Muscle layer of colon (tissue), 2 donors: ENCODE results near the gene C1S.
"Not testable (repeated sequence)": the region's sequence is repeated elsewhere in the genome, so short reads cannot be mapped to it uniquely, and the experiment has no call there.

ENCODE experiments used
- H3K27ac ChIP-seq: one replicate; pipeline ENCODE4 v1.7.0; 2013; ENCODE audit warnings: low read depth, mild to moderate bottlenecking, low read length, moderate library complexity
- H3K27me3 ChIP-seq, 2 donors: one replicate each; pipeline ENCODE4 v1.7.0; 2013; ENCODE audit warnings: low read length in 2 of 2, mild to moderate bottlenecking in 2 of 2; ENCODE audit not compliant: insufficient read depth in 2 of 2, control insufficient read depth in 1 of 2
- H3K36me3 ChIP-seq: one replicate; pipeline ENCODE4 v1.7.0; 2013; ENCODE audit warnings: mild to moderate bottlenecking, low read length; ENCODE audit not compliant: insufficient read depth
- H3K4me1 ChIP-seq: one replicate; pipeline ENCODE4 v1.7.0; 2013; ENCODE audit warnings: mild to moderate bottlenecking, low read length; ENCODE audit not compliant: insufficient read depth
- H3K4me3 ChIP-seq, 2 donors: one replicate each; pipeline ENCODE4 v1.7.0; 2013; ENCODE audit warnings: low read length in 2 of 2, low read depth in 1 of 2, mild to moderate bottlenecking in 1 of 2, moderate library complexity in 1 of 2
- H3K9ac ChIP-seq: one replicate; pipeline ENCODE4 v1.7.0; 2013; ENCODE audit warnings: low read length
- H3K9me3 ChIP-seq: one replicate; pipeline ENCODE4 v1.7.0; 2013; ENCODE audit warnings: mild to moderate bottlenecking, low read length
- donor health status: abdominal sarcoma.
- donor health status: Adenocarcinoma of cecum.

The C1S gene

GRCh38 chr12:7023114-7023513, 37.4 kb upstream of the C1S start:
- no peaks in the 10 kb centered on the region for H3K27me3 ChIP-seq
- H3K27ac ChIP-seq: no peak overlapping the region
- H3K4me1 ChIP-seq: peaks cover 5% of the 10 kb centered on the region
- H3K4me3 ChIP-seq: no peak overlapping the region
- no peaks in the 10 kb centered on the region for H3K36me3 ChIP-seq
- H3K9me3 ChIP-seq: no peaks in the 10 kb centered on the region
- no peak overlapping the region for H3K9ac ChIP-seq

DNA sequence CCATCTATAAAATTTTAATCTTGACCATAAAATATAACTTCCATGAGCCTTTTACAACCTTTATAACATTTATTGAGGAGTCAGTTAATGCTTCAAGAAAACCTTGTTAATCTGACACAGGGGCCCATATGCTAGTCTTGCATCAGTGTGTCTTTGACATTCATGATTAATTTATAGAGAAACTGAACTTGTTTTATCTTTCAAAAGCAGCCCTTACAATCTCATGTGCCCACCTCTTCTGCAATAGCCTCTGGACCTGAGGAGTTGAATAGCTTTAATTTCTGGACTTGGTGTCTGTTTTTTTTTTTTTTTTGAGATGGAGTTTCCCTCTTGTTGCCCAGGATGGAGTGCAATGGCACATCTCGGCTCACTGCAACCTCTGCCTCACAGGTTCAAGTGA, 33.7 kb upstream of the C1S start:
- Histone ChIP-seq H3K36me3 (no peaks in the 10 kb centered on the region), H3K27me3 (no peaks in the 10 kb centered on the region), H3K4me1 (no peaks in the 10 kb centered on the region), H3K27ac (no peak overlapping the region), H3K4me3 (no peak overlapping the region), H3K9me3 (no peaks in the 10 kb centered on the region), H3K9ac (no peak overlapping the region)

- Histone ChIP-seq H3K27ac (no peak overlapping the region), H3K9ac (no peak overlapping the region), H3K9me3 (no peaks in the 10 kb centered on the region), H3K4me3 (no peak overlapping the region), H3K27me3 (no peaks in the 10 kb centered on the region), H3K36me3 (no peaks in the 10 kb centered on the region), H3K4me1 (no peaks in the 10 kb centered on the region)
Measured at GRCh38 chr12:7031306-7031705, 29.2 kb upstream of the C1S start.

GRCh38 chr12:7032990-7033389, 27.5 kb upstream of the C1S start:
- Histone ChIP-seq H3K27me3 (no peaks in the 10 kb centered on the region), H3K9ac (no peak overlapping the region), H3K4me1 (no peaks in the 10 kb centered on the region), H3K27ac (no peak overlapping the region), H3K9me3 (no peaks in the 10 kb centered on the region), H3K4me3 (no peak overlapping the region), H3K36me3 (no peaks in the 10 kb centered on the region)

- no peak overlapping the region for H3K4me3 ChIP-seq
- H3K9ac ChIP-seq: no peak overlapping the region
- H3K4me1 ChIP-seq: no peaks in the 10 kb centered on the region
- no peaks in the 10 kb centered on the region for H3K36me3 ChIP-seq
- H3K27me3 ChIP-seq: no peaks in the 10 kb centered on the region
- H3K9me3 ChIP-seq: no peaks in the 10 kb centered on the region
- H3K27ac ChIP-seq: no peak overlapping the region
Measured at GRCh38 chr12:7034464-7034863, 26.1 kb upstream of the C1S start.

- Histone ChIP-seq H3K27ac (no peak overlapping the region), H3K27me3 (no peaks in the 10 kb centered on the region), H3K9me3 (no peaks in the 10 kb centered on the region), H3K9ac (no peak overlapping the region), H3K4me3 (no peak overlapping the region), H3K4me1 (no peaks in the 10 kb centered on the region), H3K36me3 (no peaks in the 10 kb centered on the region)
Measured at GRCh38 chr12:7035463-7035862, 25.1 kb upstream of the C1S start.

- not testable (repeated sequence) for H3K9ac ChIP-seq, H3K36me3 ChIP-seq, H3K27ac ChIP-seq, H3K4me1 ChIP-seq, H3K4me3 ChIP-seq, H3K9me3 ChIP-seq, H3K27me3 ChIP-seq
Measured at GRCh38 chr12:7037411-7037810, 23.1 kb upstream of the C1S start.

GRCh38 chr12:7038591-7038990, 21.9 kb upstream of the C1S start:
- H3K4me1 ChIP-seq: no peaks in the 10 kb centered on the region
- no peak overlapping the region for H3K4me3 ChIP-seq
- no peaks in the 10 kb centered on the region for H3K36me3 ChIP-seq
- no peaks in the 10 kb centered on the region for H3K27me3 ChIP-seq
- H3K9ac ChIP-seq: no peak overlapping the region
- no peaks in the 10 kb centered on the region for H3K9me3 ChIP-seq
- H3K27ac ChIP-seq: no peak overlapping the region

GRCh38 chr12:7039403-7039802, 21.1 kb upstream of the C1S start:
- no peak overlapping the region for H3K9ac ChIP-seq
- no peaks in the 10 kb centered on the region for H3K9me3 ChIP-seq
- no peaks in the 10 kb centered on the region for H3K27me3 ChIP-seq
- H3K4me3 ChIP-seq: no peak overlapping the region
- H3K4me1 ChIP-seq: no peaks in the 10 kb centered on the region
- H3K27ac ChIP-seq: no peak overlapping the region
- no peaks in the 10 kb centered on the region for H3K36me3 ChIP-seq

- H3K4me3 ChIP-seq: no peak overlapping the region
- H3K9ac ChIP-seq: no peak overlapping the region
- no peak overlapping the region for H3K27ac ChIP-seq
- H3K4me1 ChIP-seq: no peaks in the 10 kb centered on the region
- H3K36me3 ChIP-seq: no peaks in the 10 kb centered on the region
- no peaks in the 10 kb centered on the region for H3K27me3 ChIP-seq
- no peaks in the 10 kb centered on the region for H3K9me3 ChIP-seq
Measured at GRCh38 chr12:7042842-7043241, 17.7 kb upstream of the C1S start.

DNA sequence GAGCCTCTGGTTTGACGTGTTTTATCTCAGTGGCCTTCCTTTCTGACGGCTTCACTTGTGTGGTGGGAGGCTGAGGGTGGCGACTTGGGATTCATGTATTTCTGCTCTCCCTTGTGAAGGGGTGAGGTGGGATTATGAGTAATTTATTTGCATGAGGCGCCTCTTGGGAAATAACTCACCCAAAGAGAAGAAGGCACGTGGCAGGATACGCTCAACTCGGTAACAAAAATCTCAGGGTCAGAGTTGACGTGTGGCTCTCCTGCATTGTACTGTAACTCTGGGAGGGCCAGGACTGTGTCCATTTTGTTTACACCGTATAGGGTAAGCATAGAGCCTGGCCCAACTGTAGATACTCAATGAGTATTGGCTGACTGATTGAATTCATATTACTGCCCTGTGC, 14.6 kb upstream of the C1S start:
- H3K27ac ChIP-seq: no peak overlapping the region
- no peaks in the 10 kb centered on the region for H3K9me3 ChIP-seq
- no peaks in the 10 kb centered on the region for H3K27me3 ChIP-seq
- no peak overlapping the region for H3K9ac ChIP-seq
- no peaks in the 10 kb centered on the region for H3K4me1 ChIP-seq
- H3K4me3 ChIP-seq: no peak overlapping the region
- no peaks in the 10 kb centered on the region for H3K36me3 ChIP-seq

DNA sequence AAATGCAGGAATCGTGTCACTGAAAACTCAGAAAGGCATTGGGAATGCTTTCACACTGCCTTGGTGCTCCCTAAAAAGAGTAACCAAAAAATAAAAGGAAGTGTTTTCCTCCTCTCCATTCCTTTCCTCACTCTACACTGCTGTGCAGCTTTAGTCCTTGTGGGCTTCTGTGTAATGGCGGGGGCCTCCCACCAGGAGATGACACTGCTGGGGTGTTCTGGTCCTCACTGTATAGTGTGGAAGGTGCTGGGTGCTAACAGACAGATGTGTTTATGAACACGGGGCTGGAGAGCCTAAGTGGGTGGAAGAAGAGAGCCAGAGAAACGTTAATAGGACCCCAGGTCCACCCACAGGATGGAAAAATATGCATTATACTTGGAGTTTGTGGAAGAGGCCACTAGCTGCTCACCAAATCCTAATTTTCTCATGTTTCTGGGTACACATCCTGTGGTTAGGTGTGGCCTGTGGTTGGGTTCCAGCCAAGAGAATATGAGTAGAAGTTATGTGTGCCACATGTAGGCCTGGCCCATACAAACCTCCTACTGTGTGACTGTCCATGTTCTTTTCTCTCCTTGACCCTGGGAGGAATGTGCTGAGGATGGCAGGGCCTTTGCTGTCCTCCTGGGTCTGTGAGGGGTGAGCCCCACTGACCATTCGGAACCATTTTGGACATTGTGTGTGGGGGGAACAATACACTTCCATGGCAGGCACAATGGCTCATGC, 14.0 kb upstream of the C1S start:
- Histone ChIP-seq H3K36me3 (no peaks in the 10 kb centered on the region), H3K27me3 (no peaks in the 10 kb centered on the region)

More for the DNA sequence above, 14.0 kb upstream of the C1S start:
- H3K9me3 ChIP-seq: no peaks in the 10 kb centered on the region
- H3K4me3 ChIP-seq: no peak overlapping the region
- H3K9ac ChIP-seq: no peak overlapping the region
- H3K4me1 ChIP-seq: no peaks in the 10 kb centered on the region
- no peak overlapping the region for H3K27ac ChIP-seq
